ENCODE data around the gene GCA.

- TF ChIP-seq CTCF (IDR thresholded peaks at IDR 0.05; ENCODE audit: low read length) (no peak), EZH2 (IDR thresholded peaks at IDR 0.05; ENCODE audit: borderline replicate concordance, low read length) (no peak)
Measured at GRCh38 chr2:162324953-162325352, 19.0 kb upstream of the GCA start.
